SW480 (cell line): ENCODE measurements around the gene APPBP2.
A peak's percentile ranks its signal among the peaks of the same experiment; 100 is the strongest.
"Not testable (repeated sequence)": the region's sequence is repeated elsewhere in the genome, so short reads cannot be mapped to it uniquely, and the experiment has no call there.

ENCODE experiments used
- DNase-seq: peaks from one replicate; pipeline ENCODE4 v3.0.0-alpha.2; 2016; ENCODE audit warnings: low spot score

APPBP2 gene

GRCh38 chr17:60525685-60526514 is at the start of gene APPBP2:
TSS of gene APPBP2 (minus strand) at chr17:60526242. CDS start at chr17:60525931, 311 bp downstream.
- DNase-seq: peak; percentile 86

- DNase-seq: no peak
These were observed 47.4 kb upstream of the APPBP2 start for GRCh38 chr17:60573236-60574051.

- DNase-seq: no peak
These were observed 39.2 kb upstream of the APPBP2 start for GRCh38 chr17:60565233-60565632.

GRCh38 chr17:60563743-60564142 is 37.7 kb upstream of the APPBP2 start:
- no peak for DNase-seq

GRCh38 chr17:60562421-60562820 is 36.4 kb upstream of the APPBP2 start:
- no peak for DNase-seq

- no peak for DNase-seq
These were observed 34.8 kb upstream of the APPBP2 start for GRCh38 chr17:60560860-60561257.

- DNase-seq: no peak
These were observed 34.2 kb upstream of the APPBP2 start for GRCh38 chr17:60559995-60560859.

GRCh38 chr17:60559659-60559994 is 33.6 kb upstream of the APPBP2 start:
- DNase-seq: no peak

GRCh38 chr17:60557805-60558204 is 31.8 kb upstream of the APPBP2 start:
- no peak for DNase-seq

- DNase-seq: no peak
These were observed 29.7 kb upstream of the APPBP2 start for GRCh38 chr17:60555786-60556185.

GRCh38 chr17:60554377-60554788 is 28.3 kb upstream of the APPBP2 start:
- no peak for DNase-seq

- DNase-seq: not testable (repeated sequence)
These were observed 26.2 kb upstream of the APPBP2 start for GRCh38 chr17:60552255-60552654.

- no peak for DNase-seq
These were observed 22.9 kb upstream of the APPBP2 start for GRCh38 chr17:60548990-60549389.

GRCh38 chr17:60545465-60546191 is 19.6 kb upstream of the APPBP2 start:
- no peak for DNase-seq

- DNase-seq: no peak
These were observed 16.0 kb upstream of the APPBP2 start for GRCh38 chr17:60542071-60542470.

- no peak for DNase-seq
These were observed 14.4 kb upstream of the APPBP2 start for GRCh38 chr17:60540460-60540859.

- no peak for DNase-seq
These were observed 13.8 kb upstream of the APPBP2 start for GRCh38 chr17:60539807-60540206.

GRCh38 chr17:60538726-60539125 is 12.7 kb upstream of the APPBP2 start:
- no peak for DNase-seq

GRCh38 chr17:60535382-60536279 is 9.6 kb upstream of the APPBP2 start:
- no peak for DNase-seq

GRCh38 chr17:60534613-60535157 is 8.6 kb upstream of the APPBP2 start:
- no peak for DNase-seq
